Measurements from ENCODE around the gene ACTL7A.
"Not testable (repeated sequence)": the region's sequence is repeated elsewhere in the genome, so short reads cannot be mapped to it uniquely, and the experiment has no call there.

ACTL7A gene

GRCh38 chr9:108884701-108885100 lies 22.6 kb downstream of the ACTL7A start:
- TF ChIP-seq MYC (IDR thresholded peaks at IDR 0.05; ENCODE audit: low read depth, low read length), result no peak
- TF ChIP-seq POLR2A (IDR thresholded peaks at IDR 0.05; ENCODE audit: extremely low read depth, insufficient read length), result no peak
- no peak for TF ChIP-seq MAX (IDR thresholded peaks at IDR 0.05; ENCODE audit: low read depth, low read length)
- TF ChIP-seq CTCF (IDR thresholded peaks at IDR 0.05; ENCODE audit: low read depth, low read length), result no peak
- DNase-seq (ENCODE audit: low read depth), result no peak
- no peak overlapping the region for H3K4me3 ChIP-seq (ENCODE audit: low read depth, low read length)

- no peak overlapping the region for H3K4me3 ChIP-seq (ENCODE audit: low read depth, low read length)
- peak; percentile 85 for DNase-seq (ENCODE audit: low read depth)
- TF ChIP-seq CTCF (IDR thresholded peaks at IDR 0.05; ENCODE audit: low read depth, low read length) (no peak), POLR2A (IDR thresholded peaks at IDR 0.05; ENCODE audit: extremely low read depth, insufficient read length) (no peak), MAX (IDR thresholded peaks at IDR 0.05; ENCODE audit: low read depth, low read length) (no peak), MYC (IDR thresholded peaks at IDR 0.05; ENCODE audit: low read depth, low read length) (no peak)
Observed at GRCh38 chr9:108885643-108886348, 23.7 kb downstream of the ACTL7A start.

GRCh38 chr9:108886594-108887271 lies 24.7 kb downstream of the ACTL7A start:
- DNase-seq (ENCODE audit: low read depth); H3K4me3 ChIP-seq (ENCODE audit: low read depth, low read length): not testable (repeated sequence)

GRCh38 chr9:108889649-108890067 lies 27.6 kb downstream of the ACTL7A start:
- TF ChIP-seq MAX (IDR thresholded peaks at IDR 0.05; ENCODE audit: low read depth, low read length) (no peak), CTCF (IDR thresholded peaks at IDR 0.05; ENCODE audit: low read depth, low read length) (no peak), POLR2A (IDR thresholded peaks at IDR 0.05; ENCODE audit: extremely low read depth, insufficient read length) (no peak), MYC (IDR thresholded peaks at IDR 0.05; ENCODE audit: low read depth, low read length) (no peak)
- peak; percentile 31 for DNase-seq (ENCODE audit: low read depth)
- no peak overlapping the region for H3K4me3 ChIP-seq (ENCODE audit: low read depth, low read length)

GRCh38 chr9:108894225-108894997 lies 32.3 kb downstream of the ACTL7A start:
- H3K4me3 ChIP-seq (ENCODE audit: low read depth, low read length), result no peak overlapping the region
- no peak for TF ChIP-seq MYC (IDR thresholded peaks at IDR 0.05; ENCODE audit: low read depth, low read length)
- no peak for TF ChIP-seq MAX (IDR thresholded peaks at IDR 0.05; ENCODE audit: low read depth, low read length)
- no peak for TF ChIP-seq CTCF (IDR thresholded peaks at IDR 0.05; ENCODE audit: low read depth, low read length)
- DNase-seq (ENCODE audit: low read depth), result no peak

Measured in NB4 (cell line).